GM19463 (cell line): ENCODE data around the gene KCNN4.

ENCODE experiments used
- ATAC-seq: cut with Tn5 transposase; IDR thresholded peaks from one replicate; pipeline ENCODE4 v1.9.1; 2021; ENCODE audit warnings: mild to moderate bottlenecking, moderate library complexity; ENCODE audit not compliant: unreplicated experiment

Gene KCNN4

DNA sequence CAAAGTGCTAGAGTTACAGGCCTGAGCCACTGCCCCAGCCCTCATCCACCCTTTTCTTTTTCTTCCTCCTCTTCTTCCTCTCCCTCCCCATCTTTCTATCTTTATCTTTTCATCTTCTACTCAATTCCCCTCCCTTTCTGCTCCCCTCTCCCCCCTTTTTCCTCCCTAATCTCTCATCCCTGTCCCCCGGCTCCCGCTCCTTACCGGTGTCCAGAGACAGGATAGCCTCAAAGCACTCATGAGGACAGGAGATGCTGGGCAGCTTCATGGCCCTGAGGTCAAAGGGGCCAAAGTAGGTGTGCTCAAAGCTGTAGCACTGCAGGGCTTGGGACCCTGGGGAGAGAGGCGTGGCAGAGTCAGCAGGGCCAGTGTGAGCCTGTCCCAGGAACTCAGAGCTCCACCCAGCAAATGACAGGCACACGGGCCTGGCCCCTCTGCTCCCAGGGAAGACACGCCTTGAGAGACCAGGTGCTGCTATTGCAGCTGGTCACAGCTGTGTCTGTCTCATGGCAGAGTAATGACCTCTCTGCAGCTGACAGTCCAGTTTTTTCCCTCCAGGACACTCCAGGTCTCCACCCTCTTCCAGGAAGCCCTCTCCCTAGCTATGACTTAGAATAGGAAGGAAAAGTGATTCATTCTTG lies 18.8 kb upstream of the KCNN4 start:
- no peak for ATAC-seq

DNA sequence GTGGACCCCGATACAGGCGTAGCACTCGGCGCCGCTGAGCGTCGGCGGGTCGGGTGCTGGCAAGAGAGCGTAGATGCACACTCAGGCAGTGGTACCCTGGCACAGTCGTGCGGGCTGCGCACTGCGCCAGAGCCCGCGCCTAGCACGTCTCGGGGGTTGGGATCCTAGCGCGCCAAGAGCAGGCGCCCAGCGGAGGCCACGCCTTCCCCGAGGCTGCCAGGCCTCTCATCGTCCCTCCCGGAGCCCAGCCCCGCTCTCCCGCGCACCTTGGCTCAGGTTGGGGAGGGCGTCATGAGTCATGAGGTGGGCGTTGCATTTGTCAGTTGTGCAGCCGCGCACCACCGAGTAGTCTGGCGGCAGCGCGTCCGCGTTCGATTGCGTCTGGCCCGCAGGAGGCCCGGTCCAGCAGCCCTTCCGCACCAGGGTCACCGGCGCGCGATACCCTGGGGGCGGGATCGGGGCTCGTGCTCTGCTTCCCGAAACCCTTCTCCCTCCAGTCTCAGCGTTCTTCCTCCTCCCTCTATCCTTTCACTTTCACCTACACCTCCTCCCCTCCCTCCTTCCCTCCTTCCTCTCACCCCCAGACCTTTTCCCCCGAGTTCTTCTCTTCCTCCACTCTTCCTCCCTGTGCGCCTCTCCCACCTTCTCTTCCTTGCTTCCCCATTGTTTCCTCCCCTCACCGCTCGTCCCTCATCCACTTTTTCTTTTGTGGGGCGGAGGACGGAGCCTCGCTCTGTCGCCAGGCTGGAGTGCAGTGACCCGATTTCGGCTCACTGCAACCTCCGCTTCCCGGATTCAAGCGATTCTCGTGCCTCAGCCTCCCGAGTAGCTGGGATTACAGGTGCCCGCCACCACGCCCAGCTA lies 18.0 kb upstream of the KCNN4 start:
- no peak for ATAC-seq

DNA sequence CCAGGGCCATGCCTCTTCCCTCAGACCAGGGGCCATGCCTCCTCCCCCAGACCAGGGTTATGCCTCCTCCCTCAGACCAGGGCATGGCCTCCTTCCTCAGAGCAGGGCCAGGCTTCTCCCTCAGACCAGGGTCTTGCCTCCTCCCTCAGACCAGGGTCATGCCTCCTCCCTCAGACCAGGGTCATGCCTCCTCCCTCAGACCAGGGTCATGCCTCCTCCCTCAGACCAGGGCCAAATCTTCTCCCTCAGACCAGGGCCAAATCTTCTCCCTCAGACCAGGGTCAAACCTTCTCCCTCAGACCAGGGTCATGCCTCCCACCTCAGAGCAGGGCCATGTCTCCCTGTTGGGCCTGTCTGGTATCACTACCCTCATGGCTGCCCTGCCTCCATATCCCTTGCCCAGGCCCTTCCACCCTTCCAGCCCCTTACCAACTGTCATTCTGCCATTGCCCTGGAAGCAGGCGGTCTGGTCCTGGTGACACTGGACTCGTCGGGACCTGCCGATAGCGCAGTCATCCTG lies 17.3 kb upstream of the KCNN4 start:
- no peak for ATAC-seq

DNA sequence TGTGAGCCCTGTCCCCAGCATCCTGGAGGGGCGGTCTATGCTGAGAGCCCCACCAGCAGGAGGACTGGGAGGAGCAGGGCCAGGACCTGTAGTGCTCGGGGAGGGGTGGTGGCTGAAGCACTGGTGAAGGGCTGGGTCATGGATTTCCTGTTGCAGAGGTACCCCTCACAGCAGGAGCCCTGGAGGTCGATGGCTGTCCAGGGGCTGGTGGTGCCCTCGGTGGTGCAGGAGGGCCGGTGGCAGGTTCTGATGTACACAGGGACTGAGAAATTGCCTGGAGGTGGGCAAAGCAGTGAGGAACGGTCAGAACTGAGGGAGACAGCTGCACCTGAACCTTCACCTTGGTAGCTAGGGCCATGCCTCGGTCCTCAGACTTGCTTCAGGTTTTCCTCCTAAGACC lies 16.8 kb upstream of the KCNN4 start:
- ATAC-seq, result no peak

DNA sequence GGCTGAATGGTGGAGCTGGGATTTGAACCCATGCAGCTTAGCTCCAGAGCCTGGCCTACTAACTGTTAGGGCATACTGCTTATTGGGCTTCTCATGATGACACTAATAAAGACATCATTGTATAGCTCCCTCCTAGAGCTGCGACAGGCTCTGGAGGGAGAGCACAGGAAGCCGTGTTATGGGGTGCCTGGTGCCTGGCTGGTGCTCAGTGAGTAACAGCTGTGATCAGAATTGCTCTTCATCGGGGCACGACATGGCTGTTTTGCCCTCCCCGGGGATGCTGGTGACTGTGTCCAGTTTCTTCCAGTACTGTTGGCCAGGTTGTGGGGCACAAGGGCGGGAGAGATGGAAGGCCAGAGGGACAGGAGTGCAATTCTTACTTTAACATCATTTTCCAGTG lies 16.3 kb upstream of the KCNN4 start:
- ATAC-seq, result no peak

DNA sequence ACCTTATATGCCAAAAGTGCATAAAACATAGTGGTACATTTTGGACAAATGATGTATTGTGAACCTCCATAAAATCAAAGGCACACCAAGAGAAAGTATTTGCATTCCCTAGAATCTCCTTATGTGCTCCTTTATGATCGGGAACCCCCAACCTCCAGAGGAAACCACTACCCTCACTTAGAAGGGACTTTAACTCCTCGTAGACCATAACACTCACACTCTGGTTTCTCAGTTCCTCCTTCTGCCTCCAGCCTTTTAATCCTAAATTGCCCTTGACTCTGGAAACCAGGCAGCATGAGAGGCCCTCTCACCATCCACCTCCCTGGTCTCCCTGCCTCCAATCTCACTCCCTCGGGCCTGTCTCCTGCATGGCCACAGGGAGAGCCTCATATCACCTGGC lies 9.8 kb upstream of the KCNN4 start:
- ATAC-seq, result peak; percentile 56

DNA sequence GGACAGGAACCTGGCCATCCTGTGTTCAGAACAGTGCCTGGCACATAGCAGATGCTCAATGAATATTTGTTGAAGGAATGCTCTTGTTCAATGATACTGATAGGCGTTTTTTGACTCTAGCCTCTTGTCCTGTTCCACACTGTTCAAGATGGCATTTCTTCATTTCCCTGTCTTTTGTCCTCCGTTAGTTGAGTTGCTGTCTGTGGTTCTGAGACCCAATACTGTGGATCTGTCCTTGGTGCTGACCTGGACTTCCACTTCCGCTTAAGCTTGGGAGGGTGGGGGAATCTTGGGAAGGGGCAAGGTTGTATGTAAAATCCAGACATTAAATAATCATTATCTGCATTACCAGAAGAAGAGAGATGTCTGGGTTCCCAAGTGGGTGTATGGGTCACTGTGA lies 8.3 kb upstream of the KCNN4 start:
- ATAC-seq, result no peak

DNA sequence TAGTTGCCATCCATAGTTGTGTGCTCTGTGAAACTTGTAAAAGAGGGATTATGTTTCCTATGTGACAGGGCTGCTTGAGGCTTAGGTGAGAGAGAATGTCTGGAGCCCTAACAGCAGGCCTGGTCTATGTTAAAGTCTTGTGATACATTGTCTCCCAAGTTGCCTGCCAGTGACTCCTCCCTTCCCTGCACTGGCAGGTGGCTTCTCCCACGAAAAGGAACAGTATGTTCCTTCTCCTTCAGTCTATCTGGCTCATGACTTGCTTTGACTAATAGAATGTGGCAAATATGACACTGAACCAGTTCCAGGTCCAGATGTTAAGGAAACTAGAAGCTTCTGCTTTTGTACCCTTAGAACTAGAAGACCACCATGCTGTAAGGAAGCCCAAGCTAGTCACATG lies 5.9 kb upstream of the KCNN4 start:
- no peak for ATAC-seq

DNA sequence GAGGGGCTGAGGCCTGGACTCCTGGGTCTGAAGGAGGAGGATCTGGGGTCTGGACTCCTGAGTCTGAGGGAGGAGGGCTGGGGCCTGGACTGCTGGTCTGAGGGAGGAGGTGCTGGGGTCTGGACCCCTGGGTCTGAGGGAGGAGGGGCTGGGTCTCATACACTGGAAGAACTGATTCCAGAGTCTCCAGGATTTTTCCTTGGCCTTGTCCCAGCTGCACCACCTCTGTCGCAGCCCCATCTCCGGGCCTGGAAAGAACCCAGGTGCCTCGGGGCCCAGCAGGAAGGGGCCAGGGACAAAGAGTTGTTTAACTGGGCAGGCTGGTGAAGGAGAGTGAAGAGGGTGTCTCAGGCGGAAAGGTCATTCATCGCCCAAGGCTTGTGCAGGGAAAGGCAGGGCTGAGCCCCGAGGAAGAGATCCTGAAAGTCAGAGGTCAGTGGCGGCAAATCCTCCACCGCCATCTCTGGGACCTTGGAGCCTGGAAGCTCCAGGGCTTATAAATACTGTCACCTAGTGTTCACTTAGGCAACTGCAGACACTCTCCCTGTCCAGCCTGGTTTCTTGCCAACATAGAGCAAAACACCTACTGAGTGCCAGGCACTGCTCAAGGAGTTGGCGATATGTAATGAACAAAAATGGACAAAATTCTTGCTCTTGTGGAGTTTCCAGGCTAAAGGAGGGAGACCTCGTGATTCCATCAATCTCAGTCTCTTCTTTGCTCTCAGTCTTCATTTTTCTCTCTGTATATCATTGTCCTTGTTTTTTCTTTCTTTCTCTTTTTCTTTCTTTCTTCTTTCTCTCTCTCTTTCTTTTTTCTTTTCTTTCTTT lies 4.4 kb upstream of the KCNN4 start:
- ATAC-seq, result no peak

DNA sequence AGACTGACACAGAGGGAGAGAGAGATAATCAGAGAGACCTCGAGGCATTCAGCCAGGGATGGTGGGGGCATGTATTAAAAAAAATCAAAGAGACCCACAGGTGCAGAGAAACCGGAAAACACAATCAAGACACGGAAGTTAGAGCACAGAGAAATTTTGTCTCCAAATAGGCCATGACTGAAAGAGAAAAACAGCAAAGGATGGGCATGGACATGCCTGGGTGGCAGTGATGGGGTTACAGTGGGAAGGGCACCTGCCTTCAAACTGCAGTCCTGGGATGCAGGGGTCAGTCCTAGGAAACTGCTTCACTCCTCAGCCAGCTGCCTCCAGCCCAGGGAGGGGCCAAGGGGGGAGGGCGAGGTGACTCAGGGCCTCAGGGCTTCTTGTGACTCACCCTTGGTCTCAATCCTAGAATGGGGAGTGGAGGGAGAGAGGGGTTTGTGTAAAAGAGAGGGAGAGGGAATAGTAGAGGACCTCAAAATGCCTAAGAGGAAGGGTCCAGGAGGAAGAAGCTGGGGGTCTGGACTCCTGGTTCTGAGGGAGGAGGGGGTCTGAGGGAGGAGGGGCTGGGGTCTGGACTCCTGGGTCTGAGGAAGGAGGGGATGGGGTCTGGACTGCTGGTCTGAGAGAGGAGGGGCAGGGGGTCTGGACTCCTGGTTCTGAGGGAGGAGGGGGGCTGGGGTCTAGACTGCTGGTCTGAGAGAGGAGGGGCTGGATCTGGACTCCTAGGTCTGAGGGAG lies 3.6 kb upstream of the KCNN4 start:
- no peak for ATAC-seq

DNA sequence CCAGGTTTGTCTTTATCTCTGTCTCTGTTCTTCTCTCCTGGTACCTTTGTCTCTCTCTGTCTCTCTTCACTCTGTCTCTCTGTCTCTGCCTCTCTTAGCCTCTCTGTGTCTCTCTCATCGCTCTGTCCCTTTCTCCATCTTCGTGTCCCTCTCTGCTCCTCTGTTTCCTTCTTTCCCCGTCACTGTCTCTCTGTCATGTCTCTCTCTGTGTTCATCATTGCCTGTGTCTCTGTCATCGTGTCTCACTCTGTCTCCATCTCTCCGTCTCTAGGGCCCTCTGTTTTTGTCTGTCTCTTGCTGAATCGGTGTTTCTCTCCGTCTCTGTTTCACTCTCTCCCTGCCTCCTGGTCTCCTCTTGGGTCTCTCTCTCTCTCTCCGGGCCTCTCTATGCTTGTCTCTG lies 2.9 kb upstream of the KCNN4 start:
- no peak for ATAC-seq

DNA sequence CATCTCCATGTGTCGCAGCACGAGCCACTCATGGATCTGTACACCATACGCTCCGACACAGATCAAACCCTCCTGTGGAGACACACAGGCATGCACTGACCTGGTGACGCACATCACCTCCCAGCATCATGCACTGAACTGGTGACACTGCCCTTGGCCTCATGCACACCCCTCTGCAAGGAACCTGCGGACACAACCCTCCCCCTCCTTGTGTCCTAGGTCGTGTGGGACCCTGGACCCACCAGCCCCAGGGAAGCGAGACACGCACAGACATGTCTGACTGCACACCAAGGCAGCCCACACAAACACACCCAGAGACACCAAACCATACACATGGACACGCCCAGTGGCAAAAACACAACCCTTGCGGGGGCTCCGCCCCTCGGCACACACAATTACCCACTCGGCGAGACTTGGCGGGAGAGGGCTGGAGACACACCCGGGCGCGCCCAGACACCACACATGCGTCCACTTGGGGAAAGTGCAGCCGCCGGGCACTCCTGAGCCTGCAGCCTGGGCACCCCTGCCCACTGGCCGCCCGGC lies 2.0 kb upstream of the KCNN4 start:
- no peak for ATAC-seq

DNA sequence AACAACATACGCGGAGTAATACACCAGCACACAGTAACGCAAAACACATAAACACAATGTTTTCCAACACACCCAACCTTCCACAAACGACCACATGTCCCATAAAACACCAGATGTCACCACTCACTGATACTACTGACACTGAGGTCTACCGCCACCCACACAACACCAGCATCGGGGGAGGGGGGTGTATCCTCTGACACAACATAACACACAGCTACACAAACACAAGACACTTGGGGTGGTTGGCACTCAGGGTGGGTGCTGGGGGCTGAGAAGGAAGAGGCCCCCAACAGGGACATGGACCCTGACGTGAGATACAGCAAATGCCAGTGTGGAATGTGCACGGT lies 1.5 kb upstream of the KCNN4 start:
- no peak for ATAC-seq

DNA sequence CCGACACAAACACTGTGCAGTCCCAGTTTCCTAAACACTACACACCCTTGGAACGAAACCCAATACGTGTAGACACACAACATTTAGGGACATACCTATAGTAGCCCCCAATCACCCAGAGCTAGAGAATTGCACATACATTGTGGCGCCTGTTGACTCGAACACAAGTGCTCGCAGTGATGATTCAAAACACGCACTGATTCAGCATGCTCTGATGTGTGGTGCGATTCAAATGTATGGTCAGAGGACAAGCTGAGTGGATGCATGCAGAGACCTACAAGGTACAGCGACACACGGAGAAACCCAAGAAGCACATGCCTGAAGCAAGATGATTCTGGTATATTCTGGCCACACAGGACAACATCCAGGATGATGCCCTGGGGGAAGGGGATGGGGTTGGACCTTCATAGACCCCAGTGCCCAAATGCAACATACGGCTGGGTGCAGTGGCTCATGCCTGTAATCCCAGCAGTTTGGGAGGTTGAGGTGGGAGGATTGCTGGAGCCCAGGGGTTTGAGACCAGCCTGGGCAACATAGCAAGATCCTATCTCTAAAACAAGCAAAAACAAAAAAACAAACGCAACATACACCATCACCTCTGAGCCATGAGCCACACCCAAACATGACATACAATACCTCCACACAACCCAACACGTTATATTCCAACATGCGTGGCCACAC lies 997 bp upstream of the KCNN4 start:
- no peak for ATAC-seq

DNA sequence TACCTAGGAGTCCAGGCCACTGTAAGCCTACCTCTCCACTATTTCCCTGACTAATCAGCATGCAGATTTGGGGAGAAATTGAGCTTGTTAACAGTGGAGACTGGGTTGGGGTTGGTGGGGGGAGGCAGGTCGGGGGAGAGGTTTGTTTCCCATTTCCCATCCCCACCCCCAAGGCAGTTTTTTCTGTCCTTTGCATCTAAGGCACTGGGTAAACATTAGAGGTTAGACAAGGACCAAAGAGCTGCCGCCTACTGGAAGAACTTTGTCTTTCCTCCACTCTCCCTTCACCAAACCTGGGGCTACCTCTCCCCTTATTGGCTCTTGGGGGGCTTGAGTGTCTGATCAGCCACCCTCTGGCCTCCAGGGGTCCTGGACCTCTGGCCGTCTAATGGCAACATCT lies 953 bp downstream of the KCNN4 start:
- no peak for ATAC-seq

DNA sequence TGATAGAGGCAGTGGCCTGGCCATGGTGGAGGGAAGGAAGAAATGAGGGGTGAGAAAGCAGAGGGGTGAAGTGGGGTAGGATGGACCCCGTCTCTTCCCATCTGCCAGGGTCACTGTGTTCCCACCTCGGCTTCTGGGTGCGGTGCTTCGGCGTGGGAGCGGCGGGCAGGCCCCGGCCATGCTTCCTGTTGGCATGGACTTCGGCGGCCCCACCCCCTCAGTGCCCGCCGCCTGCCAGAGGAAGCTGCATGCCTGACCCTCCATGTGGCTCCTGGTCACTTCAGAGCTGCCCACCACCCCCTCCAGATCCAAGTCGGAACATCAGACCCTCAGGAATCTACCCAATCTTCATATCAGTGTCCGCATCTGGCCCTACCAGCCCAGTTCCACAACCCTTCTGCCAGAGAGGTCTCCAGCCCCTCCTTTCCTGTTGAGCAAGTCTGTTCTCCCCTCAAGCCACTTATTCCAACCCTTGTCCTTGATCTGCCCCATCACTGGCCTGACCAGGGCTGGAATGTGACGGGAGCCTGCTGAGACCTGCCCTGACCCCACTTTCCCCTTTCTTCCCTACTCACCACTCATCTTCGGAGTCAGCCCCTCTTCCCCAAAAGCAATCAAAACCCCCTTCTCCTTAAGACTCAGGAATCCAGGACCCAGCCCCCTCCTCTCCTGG lies 1.5 kb downstream of the KCNN4 start:
- no peak for ATAC-seq

DNA sequence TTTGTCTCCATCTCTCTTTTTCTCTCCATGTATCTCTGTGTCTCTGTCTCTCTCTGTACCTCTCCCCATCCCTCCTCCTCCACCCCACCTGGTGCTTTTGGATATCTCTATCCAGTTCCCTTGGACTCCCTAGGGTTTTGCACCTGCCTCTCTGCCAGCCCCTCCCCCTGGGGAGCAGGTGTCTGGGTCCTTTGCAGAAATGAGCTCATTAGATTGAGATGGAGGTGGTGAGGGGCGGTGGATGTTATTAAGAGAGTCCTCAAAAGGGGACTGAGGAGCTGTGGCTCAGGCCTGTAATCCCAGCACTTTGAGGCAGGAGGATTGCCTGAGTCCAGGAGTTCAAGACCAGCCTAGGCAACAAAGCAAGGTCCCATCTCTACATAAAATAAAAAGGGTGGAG lies 2.1 kb downstream of the KCNN4 start:
- no peak for ATAC-seq

DNA sequence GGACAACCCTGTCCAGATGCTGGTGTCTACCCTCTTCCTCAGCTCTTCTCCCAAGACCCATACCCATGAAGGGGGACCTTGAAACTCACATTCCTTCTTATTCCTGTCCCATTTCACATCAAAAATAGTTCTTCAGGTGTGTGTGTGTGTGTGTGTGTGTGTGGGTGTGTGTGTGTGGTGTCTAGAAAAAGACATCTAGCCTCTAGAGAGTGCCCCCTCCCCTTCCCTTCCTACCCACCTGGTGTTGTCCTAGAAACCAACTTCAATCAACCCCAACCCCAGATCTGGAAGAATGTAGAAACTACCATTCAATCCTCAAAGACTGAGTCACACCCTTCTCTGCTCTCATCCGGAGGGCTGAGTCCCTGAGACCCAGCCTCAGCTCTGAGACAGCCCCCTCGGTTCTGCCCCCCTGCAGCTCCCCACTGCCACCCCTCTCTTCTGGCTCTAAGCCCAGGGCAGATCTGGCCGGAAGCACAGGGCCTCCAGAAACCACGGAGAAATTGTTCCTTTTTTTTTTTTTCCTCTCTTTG lies 3.5 kb downstream of the KCNN4 start:
- ATAC-seq, result no peak

DNA sequence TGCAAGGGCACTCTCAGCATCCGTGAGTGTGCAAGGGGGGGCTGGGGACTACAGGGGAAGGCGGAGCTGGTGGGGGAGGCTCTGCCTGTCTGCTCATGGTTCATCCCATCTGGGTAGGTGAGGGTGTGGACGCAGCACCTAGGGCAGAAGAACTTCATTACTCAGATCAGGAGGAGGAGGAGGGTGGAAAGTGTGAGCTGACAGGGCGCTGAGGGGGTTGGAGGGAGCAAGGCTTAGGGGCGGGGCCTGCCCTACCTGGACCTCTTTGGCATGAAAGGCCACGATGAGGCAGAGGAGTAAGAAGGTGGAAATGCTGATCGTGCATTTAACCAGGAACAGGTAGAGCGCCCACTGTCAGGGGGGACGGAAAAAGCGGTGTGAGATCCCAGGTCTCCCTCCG lies 4.5 kb downstream of the KCNN4 start:
- ATAC-seq, result no peak
